T47D (cell line): ENCODE data around the gene KCP.
"Not testable (repeated sequence)": the region's sequence is repeated elsewhere in the genome, so short reads cannot be mapped to it uniquely, and the experiment has no call there.

ENCODE experiments used
- DNase-seq, 2 experiments: peaks; one replicate each; pipeline versions ENCODE4 v3.0.0 to v3.0.0-alpha.2; 2011 to 2012; ENCODE audit warnings: low read depth in 1 of 2, low spot score in 1 of 2
- JUND ChIP-seq: IDR thresholded peaks from 2 replicates; pipeline ENCODE4 v1.6.1; 2012; ENCODE audit warnings: low read depth
- in situ Hi-C: cut with HindIII; loops from 2 replicates; pipeline ENCODE4 v1.10.0; 2016; ENCODE audit warnings: low sequenced_read_pairs, low pct_unique_long_range_greater_than_20kb

Gene KCP

DNA sequence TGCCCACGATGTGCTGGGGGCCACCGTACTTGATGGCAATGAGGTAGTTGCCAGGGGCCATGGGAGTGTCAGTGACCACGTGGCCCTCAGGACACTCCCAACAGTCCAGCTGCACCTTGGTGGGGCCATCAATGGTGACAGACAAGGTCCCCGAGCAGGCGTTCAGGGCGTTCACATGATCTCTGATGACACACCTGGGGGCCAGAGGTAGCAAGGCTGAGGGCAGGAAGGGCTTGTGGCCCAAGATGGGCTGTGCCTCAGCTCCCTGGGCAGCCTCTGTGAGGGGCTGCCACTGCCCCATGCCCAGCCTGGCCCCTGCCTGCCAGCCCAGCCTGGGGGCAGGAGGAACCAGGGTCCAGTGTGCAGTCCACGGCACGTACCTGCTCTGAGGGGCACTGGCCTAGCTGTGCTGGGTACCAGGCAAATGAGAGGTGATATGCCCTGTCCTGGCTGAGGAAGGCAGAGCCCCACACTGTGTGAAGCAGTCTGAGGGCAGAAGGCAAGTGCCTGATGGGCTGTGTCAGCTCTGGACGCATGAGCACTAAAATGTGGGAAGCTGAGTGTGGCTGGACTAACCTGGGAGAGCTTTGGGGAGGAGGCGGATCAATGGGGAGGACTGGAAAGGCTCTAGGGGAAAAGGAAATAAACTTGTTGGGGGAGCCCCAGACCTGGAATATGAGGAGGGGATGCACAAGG lies 3.5 kb upstream of the KCP start:
- in situ Hi-C loops = no loop called here
- TF ChIP-seq JUND = no peak
- no peak for DNase-seq

DNA sequence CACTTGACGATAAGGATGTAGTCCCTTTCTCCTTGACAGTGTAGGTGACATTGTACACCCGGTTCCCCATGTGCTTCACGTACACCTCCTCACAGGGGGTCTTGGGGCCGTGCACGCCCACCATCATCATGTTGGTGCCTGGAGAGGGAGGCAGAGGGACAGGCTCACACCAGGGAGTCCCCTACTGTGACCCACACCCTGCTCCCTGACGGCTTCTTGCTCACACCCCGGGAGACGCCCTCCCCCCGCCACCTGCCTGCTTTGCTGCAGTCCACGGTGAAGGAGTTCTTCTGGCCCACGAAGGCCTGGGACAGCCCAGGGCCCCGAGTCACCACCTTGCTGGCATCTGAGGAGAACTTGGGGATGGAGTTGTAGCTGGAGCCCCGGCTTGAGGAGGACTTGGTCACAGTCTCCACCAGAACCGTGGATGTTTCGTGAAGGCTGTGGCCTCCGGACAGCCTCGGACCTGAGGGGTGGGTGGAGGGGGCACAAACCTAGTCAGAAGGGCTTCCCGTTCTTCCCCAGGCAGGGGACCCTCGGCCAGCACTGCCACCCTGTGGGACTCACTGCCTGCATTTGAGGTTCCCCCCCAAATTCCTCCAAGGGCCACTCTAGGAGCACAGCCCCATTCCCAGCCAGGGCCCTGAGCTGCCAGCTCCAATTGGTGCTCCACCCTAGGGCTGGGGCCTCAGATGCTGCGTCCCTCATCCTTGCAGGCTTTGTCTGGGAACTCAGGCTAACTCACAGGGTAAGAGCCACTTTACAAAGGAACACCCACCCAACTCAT lies 2.4 kb upstream of the KCP start:
- DNase-seq, in situ Hi-C loops: not testable (repeated sequence)

DNA sequence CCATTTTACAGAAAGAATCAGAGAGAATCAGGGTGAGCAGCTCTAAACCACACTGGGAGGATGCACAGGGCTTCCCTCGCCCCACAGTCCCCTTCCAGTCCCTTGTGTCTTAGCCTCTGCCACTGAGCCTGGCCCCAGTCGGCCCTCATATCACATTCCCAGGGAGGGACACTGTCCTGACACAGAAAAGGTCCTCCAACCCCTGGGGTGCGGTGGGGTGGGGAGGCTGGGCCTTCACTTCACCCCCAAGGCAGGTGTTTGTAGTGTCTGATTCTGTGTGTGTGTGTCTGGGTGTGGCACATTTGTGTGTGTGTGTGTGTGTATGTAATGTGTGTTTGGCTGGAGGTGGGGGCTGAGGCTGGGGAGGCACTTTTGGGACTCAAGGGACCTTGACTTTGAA lies 1.8 kb upstream of the KCP start:
- in situ Hi-C loops = no loop called here
- no peak for DNase-seq
- no peak for TF ChIP-seq JUND

DNA sequence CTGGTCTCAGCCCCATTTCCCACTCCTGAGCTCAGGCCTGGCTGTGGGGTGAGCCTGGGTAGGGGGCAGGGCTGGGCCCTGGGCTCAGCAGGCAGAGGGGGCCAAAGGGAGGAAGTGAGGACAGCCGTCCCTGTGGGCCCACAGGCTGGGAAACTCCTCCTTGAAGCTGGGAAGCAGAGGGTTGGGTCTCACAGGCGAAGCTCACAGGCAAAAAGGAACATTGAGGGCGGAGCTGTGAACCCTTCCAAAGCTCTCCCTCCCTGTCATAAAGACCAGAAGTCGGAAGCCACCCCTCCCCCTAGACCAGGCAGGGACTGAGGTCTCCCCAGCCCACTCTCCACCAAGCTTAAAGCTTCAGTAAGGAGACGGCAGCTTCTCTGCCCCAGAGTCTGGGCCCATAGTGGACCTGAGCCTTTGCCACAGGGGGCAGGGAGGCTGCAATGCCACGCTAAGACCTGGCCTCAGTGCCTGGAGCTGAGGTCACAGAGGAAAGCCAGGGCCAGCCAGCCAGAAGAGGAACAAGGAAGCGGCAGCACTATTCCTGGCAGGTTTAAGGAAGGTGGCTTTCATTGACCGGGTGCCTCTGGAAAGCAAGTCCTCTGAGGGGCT lies 1.0 kb upstream of the KCP start:
- in situ Hi-C loops = no loop called here
- no peak for TF ChIP-seq JUND
- DNase-seq = peak; percentile 44 to 55

DNA sequence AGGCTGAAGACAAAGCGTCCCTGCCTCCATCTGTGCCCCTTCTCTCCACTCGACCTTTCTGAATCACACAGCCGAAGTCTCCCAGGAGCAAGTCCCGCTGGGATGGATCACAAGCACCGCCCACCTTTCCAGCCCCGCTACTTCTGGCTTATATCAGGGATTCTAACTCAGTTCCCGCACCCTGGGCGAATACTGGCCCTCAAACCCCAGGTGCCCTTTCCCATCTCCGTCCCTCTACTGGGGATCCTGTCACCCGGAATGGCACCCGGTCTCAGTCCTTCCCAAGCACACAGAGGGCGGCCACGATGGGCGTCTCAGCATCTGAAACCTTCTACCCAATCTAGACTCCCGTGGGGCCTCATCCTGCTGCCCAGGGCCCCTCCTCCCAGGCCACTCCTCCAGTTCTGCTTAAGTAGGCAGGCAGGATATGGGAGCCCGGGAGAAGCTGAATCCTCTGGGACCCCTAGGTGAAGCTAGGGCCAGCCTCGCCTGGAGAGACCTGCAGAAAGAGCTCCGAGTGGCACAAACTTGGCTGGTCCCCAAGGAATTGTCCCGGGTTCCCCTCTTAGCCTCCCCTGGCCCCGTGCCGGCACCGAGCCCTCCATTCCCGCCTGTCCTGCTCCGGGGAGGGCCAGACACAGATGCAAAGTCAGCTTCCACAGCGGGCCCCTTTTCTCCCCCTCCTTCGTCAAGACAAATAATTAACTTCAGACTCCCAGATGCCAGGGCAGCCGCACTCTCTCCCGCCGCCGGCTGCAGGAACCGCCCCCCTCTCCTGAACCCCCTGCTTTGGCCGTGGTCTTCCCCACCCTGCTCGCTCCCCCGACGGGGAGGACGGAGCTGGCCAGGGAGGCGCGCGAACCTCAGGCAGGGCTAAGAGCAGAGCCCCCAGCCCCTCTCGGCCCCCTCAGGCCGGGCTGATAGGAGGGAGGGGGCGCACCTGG lies 612 bp downstream of the KCP start:
- in situ Hi-C loops = no loop called here
- no peak for DNase-seq
- TF ChIP-seq JUND = no peak

DNA sequence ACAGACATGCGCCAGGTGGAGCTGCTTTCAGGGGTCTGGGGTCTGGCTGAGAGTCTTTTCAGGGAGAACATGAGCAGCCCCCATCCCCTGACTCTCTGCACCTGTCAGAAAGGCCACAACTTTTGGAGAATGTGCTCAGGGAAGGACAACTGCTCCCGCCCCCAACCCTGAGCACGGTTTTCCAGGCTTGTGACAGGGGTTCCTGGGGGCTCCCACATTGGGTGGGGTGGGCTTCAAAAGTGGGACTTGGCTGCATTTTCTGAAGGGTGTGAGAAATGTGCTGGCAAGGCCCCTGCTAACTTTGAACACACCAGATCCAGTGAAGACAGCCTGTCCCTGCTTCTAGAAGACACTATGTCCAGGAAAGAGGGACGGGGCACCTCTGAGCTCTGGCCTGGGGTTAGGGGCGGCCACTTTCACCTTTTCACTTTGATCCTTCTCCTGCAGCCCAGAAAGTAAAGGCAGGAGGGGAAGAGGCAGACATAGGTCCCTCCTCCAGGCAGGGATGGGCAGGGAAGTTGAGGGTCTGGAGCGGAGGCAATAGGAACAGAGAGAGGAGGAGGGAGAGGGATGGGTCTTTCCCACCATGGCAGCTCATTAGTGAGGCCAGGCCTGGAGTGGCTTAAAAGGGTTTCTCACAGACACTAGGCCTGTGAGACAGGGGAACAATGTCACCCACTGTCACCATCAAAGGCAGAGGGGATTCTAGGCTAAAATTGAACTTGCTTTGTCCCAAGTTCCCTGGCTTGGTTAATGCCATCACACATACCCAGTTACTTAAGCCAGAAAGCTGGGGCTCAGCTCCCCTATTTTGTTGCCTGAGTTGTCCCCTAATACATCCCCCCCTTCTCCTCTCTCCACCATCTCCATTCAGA lies 1.5 kb downstream of the KCP start:
- no peak for TF ChIP-seq JUND
- in situ Hi-C loops = no loop called here

DNA sequence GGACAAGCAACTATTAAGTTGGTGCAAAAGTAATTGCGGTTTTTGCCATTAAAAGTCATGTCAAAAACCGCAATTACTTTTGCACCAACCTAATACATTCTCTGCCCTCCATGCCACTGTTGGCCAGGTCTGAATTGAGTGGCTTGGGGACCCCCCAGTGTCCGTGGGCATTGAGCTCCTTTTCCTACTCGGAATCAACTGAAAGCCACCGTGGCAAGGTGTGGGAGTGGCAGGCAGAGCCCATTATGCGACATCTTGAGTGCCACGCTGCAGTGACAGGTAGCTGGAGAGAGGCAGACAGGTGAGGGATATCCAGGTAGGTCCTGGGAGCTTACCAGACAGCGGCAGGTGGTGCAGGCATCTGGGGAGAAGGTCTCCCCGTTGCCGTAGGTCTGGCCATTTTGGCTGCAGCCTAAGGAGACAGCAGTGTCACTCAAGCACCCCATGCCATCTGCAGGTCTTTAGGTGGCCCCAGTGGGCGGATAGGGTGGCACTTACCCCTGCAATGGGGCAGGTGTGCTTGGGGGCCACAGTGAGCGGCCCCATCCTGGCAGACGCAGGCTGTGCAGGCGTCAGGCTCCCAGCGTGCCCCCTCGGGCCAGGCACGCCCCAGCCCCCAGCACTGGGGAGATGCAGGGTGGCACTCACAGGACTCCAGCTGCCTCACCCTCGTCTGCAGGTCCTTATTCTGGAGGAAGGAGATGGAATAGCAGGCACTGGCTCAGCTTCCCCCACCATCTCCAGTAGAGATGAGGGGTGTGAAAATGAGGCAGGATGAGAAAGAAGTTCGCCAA lies 3.5 kb downstream of the KCP start:
- no peak for DNase-seq
- in situ Hi-C loops = no loop called here
- TF ChIP-seq JUND = no peak

More for the DNA sequence above, 1.5 kb downstream of the KCP start:
- no peak for DNase-seq

DNA sequence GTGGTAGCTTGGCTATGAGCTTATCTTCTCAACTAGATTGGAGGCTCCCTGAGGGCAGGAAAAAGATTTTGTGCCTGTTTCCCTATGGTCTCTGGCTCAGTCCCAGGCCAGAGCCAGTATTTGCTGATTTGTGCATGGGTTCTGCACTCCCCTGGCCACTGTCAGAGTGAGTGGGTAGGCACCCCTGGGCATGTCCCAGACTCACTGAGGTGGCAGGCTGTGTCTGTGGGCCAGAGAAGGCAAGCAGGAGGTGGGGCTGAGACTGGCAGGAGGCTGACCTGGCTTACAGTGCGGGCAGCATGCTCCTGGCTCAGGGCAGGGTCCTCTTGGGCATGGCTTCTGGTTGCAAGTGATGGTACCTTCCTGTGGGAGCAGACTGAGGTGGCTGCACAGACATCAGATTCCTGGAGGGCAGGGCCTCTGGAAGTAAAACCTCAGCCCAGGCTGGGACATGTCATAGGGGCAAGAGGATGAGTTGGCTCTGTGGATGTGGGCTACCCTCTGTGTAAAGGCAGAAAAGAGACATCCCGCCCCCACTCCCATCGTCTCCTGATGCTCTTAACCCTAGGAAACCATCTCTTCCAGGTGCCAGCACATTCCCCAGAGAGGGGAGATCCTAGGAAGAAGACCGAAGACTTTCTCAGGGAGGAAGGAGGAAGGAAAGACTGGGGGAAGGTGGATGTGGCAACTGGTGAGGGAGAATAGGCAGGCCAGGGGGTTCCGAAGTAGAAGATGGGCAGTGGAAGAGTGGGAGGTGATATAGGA lies 4.3 kb downstream of the KCP start:
- TF ChIP-seq JUND = no peak
- DNase-seq = no peak
- in situ Hi-C loops = no loop called here

DNA sequence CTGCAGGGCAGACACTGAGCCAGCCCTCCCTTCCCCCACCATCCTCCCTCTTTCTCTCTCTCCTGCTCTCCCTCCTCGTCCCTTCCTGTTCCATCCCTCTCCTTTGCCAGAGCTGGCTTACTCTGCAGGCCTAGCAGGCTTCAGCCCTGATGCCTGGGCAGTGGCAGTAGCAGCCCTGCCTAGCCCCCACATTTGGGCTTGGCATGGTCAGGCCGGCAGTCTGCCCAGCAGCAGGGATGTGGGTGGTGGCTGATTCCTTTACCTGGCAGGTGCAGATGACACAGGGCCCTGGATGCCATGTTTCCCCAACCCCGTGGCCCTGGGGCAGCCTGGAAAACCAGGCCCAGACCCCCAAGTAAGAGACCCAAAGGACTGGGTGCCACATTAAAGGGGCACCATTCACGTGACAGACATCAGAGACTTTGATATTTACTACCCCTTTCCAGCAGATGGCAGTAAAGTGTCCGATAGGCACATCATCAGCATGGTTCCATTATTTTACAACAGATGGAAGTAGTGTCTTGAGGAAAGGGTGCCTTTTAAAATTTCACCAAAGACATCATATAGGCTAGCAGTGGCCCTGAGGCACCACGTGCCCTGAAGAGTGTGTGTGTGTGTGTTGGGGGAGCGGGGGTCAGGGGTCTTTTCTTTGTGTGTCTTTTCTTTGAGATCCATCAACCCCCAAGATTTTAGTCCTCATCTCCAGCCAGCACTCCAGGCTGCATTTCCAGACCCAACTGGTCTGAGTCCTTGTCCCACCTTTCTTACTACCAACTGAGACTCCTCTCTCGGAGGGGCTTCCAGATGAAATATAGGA lies 5.9 kb downstream of the KCP start:
- DNase-seq = peak; percentile 63 to 69
- TF ChIP-seq JUND = no peak
- in situ Hi-C loops = no loop called here
